CD14-positive monocyte (primary cell): ENCODE measurements around the gene PMF1. TPM values are rescaled to one million over a fixed set of nuclear protein-coding genes. Genes with fewer than 3 reads are reported as not detected.
A peak's percentile ranks its signal among the peaks of the same experiment; 100 is the strongest.

Experiments used
- DNase-seq, 3 donors: peaks; one replicate each; pipeline ENCODE4 v3.0.0-alpha.2; 2011 to 2022
- H2AFZ ChIP-seq: 2 replicates; pipeline ENCODE4 v1.6.0; 2012; ENCODE audit warnings: mild to moderate bottlenecking, low read depth, low read length, inconsistent platforms; ENCODE audit not compliant: insufficient read depth, poor library complexity, severe bottlenecking
- H3K27ac ChIP-seq, 2 donors: 1 replicate in 1 of 2; 2 replicates in 1 of 2; pipeline ENCODE4 v1.5.1; 2012 to 2013; ENCODE audit warnings: low read length in 2 of 2, control low read depth in 1 of 2, inconsistent platforms in 1 of 2, low read depth in 1 of 2, mild to moderate bottlenecking in 1 of 2
- H3K27me3 ChIP-seq, 2 donors: one replicate each; pipeline versions ENCODE4 v1.6.0 to v1.6.1; 2011 to 2013; ENCODE audit warnings: low read length in 2 of 2; ENCODE audit not compliant: control insufficient read depth in 2 of 2, insufficient read depth in 2 of 2
- H3K36me3 ChIP-seq, 2 donors: replicated peaks in 1 of 2; 1 replicate in 1 of 2; 2 replicates in 1 of 2; pipeline versions ENCODE4 v1.5.1 to v1.6.1; 2012 to 2013; ENCODE audit warnings: low read length in 2 of 2, control low read depth in 1 of 2, inconsistent platforms in 1 of 2, mild to moderate bottlenecking in 1 of 2; ENCODE audit not compliant: insufficient read depth in 2 of 2, control insufficient read depth in 1 of 2
- H3K4me1 ChIP-seq, 2 donors: 1 replicate in 1 of 2; 2 replicates in 1 of 2; pipeline versions ENCODE4 v1.5.1 to v1.6.1; 2012 to 2013; ENCODE audit warnings: low read length in 2 of 2, control low read depth in 1 of 2, inconsistent platforms in 1 of 2, mild to moderate bottlenecking in 1 of 2, moderate library complexity in 1 of 2; ENCODE audit not compliant: insufficient read depth in 2 of 2, control insufficient read depth in 1 of 2
- H3K4me2 ChIP-seq: replicated peaks from 2 replicates; pipeline ENCODE3; 2012; ENCODE audit warnings: low read length, moderate library complexity, mild to moderate bottlenecking; ENCODE audit not compliant: poor library complexity, severe bottlenecking; ENCODE audit errors: extremely low read depth
- H3K4me3 ChIP-seq, 3 experiments: fragments of 200-600 bp in 1 of 3; sonication (generic) in 1 of 3; replicated peaks in 1 of 3; 1 replicate in 2 of 3; 2 replicates in 1 of 3; pipeline ENCODE4 v1.5.1; 2011 to 2013; ENCODE audit warnings: low read length in 3 of 3, mild to moderate bottlenecking in 3 of 3, control low read depth in 2 of 3, low read depth in 2 of 3, inconsistent platforms in 1 of 3, moderate library complexity in 1 of 3
- H3K79me2 ChIP-seq: 2 replicates; pipeline ENCODE4 v1.6.0; 2012; ENCODE audit warnings: mild to moderate bottlenecking, control low read depth, inconsistent platforms, low read length, moderate library complexity; ENCODE audit not compliant: insufficient read depth
- H3K9ac ChIP-seq: 2 replicates; pipeline ENCODE4 v1.6.0; 2017; ENCODE audit warnings: low read length, mild to moderate bottlenecking; ENCODE audit not compliant: insufficient read depth, poor library complexity, severe bottlenecking
- H3K9me3 ChIP-seq, 2 donors: replicated peaks in 1 of 2; 1 replicate in 1 of 2; 2 replicates in 1 of 2; pipeline versions ENCODE4 v1.5.1 to v1.6.1; 2012 to 2013; ENCODE audit warnings: low read length in 2 of 2, control low read depth in 1 of 2; ENCODE audit not compliant: control insufficient read depth in 1 of 2, insufficient read depth in 1 of 2
- H4K20me1 ChIP-seq: 2 replicates; pipeline ENCODE4 v1.6.0; 2012; ENCODE audit warnings: mild to moderate bottlenecking, low read length, control low read depth, moderate library complexity; ENCODE audit not compliant: insufficient read depth
- H3K27ac Mint-ChIP-seq, 7 donors: one replicate each; pipeline ENCODE4 v1.8.0; 2020; ENCODE audit warnings: mild to moderate bottlenecking in 7 of 7, mixed read lengths in 7 of 7, moderate library complexity in 6 of 7, inconsistent platforms in 2 of 7
- H3K27me3 Mint-ChIP-seq, 3 donors: one replicate each; pipeline ENCODE4 v1.8.0; 2021 to 2022; ENCODE audit warnings: low read depth in 3 of 3, mild to moderate bottlenecking in 3 of 3, mixed read lengths in 3 of 3, moderate library complexity in 3 of 3, inconsistent platforms in 1 of 3
- H3K36me3 Mint-ChIP-seq, 2 donors: one replicate each; pipeline ENCODE4 v1.8.0; 2020; ENCODE audit warnings: mixed read lengths in 2 of 2, inconsistent platforms in 1 of 2, mild to moderate bottlenecking in 1 of 2
- H3K4me1 Mint-ChIP-seq: one replicate; pipeline ENCODE4 v1.8.0; 2020; ENCODE audit warnings: mild to moderate bottlenecking, mixed read lengths
- H3K4me3 Mint-ChIP-seq, 2 donors: one replicate each; pipeline ENCODE4 v1.8.0; 2020; ENCODE audit warnings: mild to moderate bottlenecking in 2 of 2, mixed read lengths in 2 of 2, moderate library complexity in 1 of 2
- H3K9me3 Mint-ChIP-seq, 7 donors: one replicate each; pipeline ENCODE4 v1.8.0; 2020 to 2022; ENCODE audit warnings: mixed read lengths in 7 of 7, mild to moderate bottlenecking in 6 of 7, moderate library complexity in 6 of 7, inconsistent platforms in 2 of 7
- WGBS: methylation state at CpG from one replicate; pipeline ENCODE4 v1.1.5; 2013; ENCODE audit warnings: missing lambda C conversion rate; ENCODE audit not compliant: insufficient coverage; 5-methylcytosine and 5-hydroxymethylcytosine counted together
- intact Hi-C, 2 donors: fragments of 100-400 bp; cut with micrococcal nuclease; formaldehyde crosslinking; loops; one replicate each; pipeline versions ENCODE4 v1.15.0 to v1.15.1; 2023
- polyA plus RNA-seq, 3 donors: library from polyadenylated mRNA; depleted of rRNA in 1 of 3; unstranded in 2 of 3; stranded (reverse) in 1 of 3; fragments of 300-500 nt in 2 of 3; fragments of >200 nt in 1 of 3; fragmentation: Illumina TruSeq in 2 of 3; gene quantifications; 1 replicate in 2 of 3; 2 replicates in 1 of 3; pipeline ENCODE4 v1.2.3, GENCODE V29; 2012 to 2021
- TF ChIP-seq, protein P1 (sequence below): fragments of 200-600 bp; IDR thresholded peaks from one replicate; pipeline ENCODE4 v1.8.0; 2022; ENCODE audit warnings: antibody characterized with exemption, mild to moderate bottlenecking

Gene PMF1
- polyA plus RNA-seq, 3 donors, result 83.7 to 90.4 (median 86.1) TPM

GRCh38 chr1:156276966-156277381 is 64.2 kb downstream of the PMF1 start:
- H4K20me1 ChIP-seq, result peaks cover 46% of the 10 kb centered on the region
- H3K9me3 Mint-ChIP-seq, result no peaks in the 10 kb centered on the region
- 17% methylated on average over 4 of the region's 6 CpGs for whole genome bisulfite sequencing
- H3K4me2 ChIP-seq, result peak overlapping the region; percentile 73
- H3K4me1 Mint-ChIP-seq, result peaks cover 54% of the 10 kb centered on the region
- peak overlapping the region; percentile 85 to 95 (median 88) for H3K27ac Mint-ChIP-seq
- H3K27me3 Mint-ChIP-seq, result no peaks in the 10 kb centered on the region
- H3K4me3 ChIP-seq, result peak overlapping the region in 2 of 3 experiments; percentile 8 to 65
- no peaks in the 10 kb centered on the region for H3K27me3 ChIP-seq
- DNase-seq, result peak; percentile 23 to 62 (median 34)
- no peaks in the 10 kb centered on the region for H3K9me3 ChIP-seq
- TF ChIP-seq, protein P1, sequence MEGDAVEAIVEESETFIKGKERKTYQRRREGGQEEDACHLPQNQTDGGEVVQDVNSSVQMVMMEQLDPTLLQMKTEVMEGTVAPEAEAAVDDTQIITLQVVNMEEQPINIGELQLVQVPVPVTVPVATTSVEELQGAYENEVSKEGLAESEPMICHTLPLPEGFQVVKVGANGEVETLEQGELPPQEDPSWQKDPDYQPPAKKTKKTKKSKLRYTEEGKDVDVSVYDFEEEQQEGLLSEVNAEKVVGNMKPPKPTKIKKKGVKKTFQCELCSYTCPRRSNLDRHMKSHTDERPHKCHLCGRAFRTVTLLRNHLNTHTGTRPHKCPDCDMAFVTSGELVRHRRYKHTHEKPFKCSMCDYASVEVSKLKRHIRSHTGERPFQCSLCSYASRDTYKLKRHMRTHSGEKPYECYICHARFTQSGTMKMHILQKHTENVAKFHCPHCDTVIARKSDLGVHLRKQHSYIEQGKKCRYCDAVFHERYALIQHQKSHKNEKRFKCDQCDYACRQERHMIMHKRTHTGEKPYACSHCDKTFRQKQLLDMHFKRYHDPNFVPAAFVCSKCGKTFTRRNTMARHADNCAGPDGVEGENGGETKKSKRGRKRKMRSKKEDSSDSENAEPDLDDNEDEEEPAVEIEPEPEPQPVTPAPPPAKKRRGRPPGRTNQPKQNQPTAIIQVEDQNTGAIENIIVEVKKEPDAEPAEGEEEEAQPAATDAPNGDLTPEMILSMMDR, result no peak
- H3K36me3 ChIP-seq, result peaks cover 62 to 69% of the 10 kb centered on the region in 2 donors
- peak overlapping the region; percentile 56 to 76 for H3K4me3 Mint-ChIP-seq
- H3K36me3 Mint-ChIP-seq, result peaks cover 56 to 77% of the 10 kb centered on the region in 2 donors
- peaks cover 65 to 67% of the 10 kb centered on the region in 2 donors for H3K4me1 ChIP-seq
- H3K9ac ChIP-seq, result peak overlapping the region; percentile 32
- peak overlapping the region; percentile 80 to 89 for H3K27ac ChIP-seq
- H3K79me2 ChIP-seq, result peaks cover 59% of the 10 kb centered on the region
- no peak overlapping the region for H2AFZ ChIP-seq
- intact Hi-C loops, result loop anchor here in 1 of 2 donors (10.0 kb wide), 1 partner anchor 58 kb away; the partner anchor contains the start of genes CCT3 and TSACC

DNA sequence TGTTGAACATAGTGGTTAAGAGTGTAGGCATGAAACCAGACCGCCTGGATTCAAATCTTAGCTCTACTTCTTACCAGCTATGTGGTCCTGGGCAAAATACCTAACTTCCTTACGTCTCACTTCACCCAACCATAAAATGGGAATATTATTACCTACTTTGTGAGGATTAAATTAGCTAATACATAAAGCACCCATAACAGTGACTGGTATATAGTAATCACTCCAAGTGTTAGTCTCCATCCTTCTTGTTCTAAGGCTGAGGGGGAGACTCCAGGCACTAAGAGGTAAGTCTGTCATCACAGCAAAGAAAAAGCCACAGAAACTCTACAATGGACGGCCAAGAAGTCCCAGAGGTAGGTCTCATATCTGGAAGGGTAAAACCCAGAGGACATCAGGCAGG is 67.0 kb downstream of the PMF1 start:
- Histone ChIP-seq H4K20me1 (peaks cover 49% of the 10 kb centered on the region), H3K9ac (no peak overlapping the region), H3K4me3 (no peak overlapping the region), H3K4me1 (peaks cover 87 to 88% of the 10 kb centered on the region in 2 donors), H3K4me2 (no peak overlapping the region), H2AFZ (no peak overlapping the region), H3K27ac (peak overlapping the region in 1 of 2 donors; percentile 38), H3K9me3 (no peaks in the 10 kb centered on the region), H3K36me3 (peaks cover 33 to 40% of the 10 kb centered on the region in 2 donors), H3K79me2 (peaks cover 76% of the 10 kb centered on the region), H3K27me3 (no peaks in the 10 kb centered on the region)
- DNase-seq, result no peak
- peaks cover 28 to 48% of the 10 kb centered on the region in 2 donors for H3K36me3 Mint-ChIP-seq
- H3K4me3 Mint-ChIP-seq, result no peak overlapping the region
- H3K9me3 Mint-ChIP-seq, result no peaks in the 10 kb centered on the region
- intact Hi-C loops, result loop anchor here in 1 of 2 donors (10.0 kb wide), 1 partner anchor 55 kb away; the partner anchor contains the start of genes CCT3 and TSACC
- WGBS, result 100% methylated on average over 1 of the region's 3 CpGs
- H3K27ac Mint-ChIP-seq, result peak overlapping the region in 2 of 7 donors; percentile 38 to 42
- TF ChIP-seq, protein P1, result no peak
- H3K4me1 Mint-ChIP-seq, result peaks cover 75% of the 10 kb centered on the region
- no peaks in the 10 kb centered on the region for H3K27me3 Mint-ChIP-seq
